NCI-H2227 (cell line): ENCODE results near the gene BLVRB.
A peak's percentile ranks its signal among the peaks of the same experiment; 100 is the strongest.

Source experiments
- DNase-seq: peaks from one replicate; lab custom pipeline; 2025; ENCODE audit not compliant: unreplicated experiment; lab: John Stamatoyannopoulos, UW

The BLVRB gene

DNA sequence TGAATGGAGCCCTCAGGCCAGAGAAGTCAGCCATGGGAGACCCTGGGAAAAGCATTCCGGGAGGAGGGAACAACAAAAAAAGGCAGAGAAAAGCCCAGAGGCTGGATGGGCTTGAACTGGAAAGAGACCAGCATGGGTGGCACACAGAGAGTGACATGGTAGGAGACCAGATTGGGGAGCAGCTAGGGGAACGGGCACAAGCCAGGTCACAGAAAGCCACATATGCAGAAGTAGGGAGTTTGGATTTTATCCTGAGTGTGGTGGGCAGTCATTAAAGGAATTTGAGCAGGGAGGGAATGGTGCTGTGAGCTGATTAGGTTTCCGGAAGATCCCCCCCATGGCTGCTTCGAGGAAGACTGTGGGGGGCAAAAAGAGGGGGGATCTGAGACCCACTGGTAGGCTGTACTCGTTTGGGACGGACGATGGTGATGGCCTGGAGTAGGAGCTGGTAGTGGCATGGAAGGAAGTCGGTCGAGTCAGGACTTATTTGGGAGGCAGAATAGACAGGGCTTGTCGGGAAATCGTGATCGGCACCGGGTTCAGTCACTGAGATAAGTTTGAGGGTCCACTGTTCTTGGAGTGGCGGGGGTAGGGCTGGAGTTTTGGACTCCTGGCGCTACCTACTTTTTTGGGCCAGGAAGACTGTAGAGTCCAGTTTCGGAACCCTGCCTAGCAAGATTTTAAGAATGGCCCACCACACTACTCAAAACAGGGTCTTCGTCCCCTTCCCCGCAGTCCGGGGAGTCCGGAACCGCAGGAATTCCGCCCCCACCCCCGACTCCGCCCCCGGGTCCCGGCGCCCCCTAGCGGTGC lies 40.7 kb downstream of the BLVRB start:
- DNase-seq: no peak

DNA sequence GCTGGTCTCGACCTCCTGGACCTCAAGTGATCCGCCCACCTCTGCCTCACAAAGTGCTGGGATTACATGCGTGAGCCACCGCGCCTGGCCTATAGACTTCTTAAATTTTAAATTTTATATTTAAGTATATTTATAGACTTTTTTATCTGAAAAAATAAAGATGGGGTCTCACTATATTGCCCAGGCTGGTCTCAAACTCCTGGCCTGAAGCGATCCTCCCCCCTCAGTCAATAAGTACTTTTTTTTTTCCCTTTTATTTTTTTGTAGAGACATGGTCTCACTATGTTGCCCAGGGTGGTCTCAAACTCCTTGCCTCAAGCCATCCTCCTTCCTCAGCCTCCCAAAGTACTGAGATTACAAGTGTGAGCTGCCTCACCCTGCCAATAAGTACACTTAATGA lies 41.6 kb downstream of the BLVRB start:
- no peak for DNase-seq

DNA sequence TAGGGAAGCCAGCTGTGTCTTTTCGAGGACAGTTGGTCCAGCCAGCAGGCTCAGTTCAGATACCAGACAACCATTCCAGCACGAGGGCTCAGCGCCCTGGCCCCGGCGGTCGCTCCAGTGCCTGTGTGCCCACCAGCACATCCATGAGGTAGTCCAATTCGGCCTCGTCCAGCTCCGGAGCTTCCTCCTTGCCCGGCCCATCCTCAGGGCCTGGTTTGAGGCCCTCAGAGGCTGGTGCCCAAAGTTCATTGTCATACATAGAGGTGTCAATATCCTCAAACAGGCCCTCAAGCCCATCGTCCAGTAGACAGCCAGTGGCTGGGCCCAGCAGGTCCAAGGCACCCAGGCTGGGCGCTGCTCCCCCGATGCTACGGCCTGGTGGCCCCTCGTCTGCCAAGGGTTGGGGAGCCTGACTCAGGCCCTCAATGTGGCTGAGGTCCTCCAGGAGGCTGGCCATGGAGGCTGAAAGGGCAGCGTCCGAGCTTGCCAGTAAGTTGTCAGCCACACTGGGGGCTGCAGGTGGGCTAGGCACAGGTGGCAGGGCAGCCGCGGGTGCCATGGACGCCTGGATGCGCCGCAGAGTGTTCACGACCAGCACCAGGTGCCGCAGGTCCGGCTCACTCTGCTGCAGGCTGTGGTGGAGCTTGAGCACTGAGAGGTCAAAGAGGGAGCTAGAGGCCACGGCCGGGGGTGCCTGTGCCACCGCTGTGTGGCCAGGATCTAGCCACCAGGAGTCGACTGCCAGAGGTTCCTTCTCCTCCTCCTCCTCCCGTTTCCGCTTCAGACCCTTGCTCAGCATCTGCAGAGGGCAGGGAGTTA lies 42.6 kb downstream of the BLVRB start:
- DNase-seq: no peak

DNA sequence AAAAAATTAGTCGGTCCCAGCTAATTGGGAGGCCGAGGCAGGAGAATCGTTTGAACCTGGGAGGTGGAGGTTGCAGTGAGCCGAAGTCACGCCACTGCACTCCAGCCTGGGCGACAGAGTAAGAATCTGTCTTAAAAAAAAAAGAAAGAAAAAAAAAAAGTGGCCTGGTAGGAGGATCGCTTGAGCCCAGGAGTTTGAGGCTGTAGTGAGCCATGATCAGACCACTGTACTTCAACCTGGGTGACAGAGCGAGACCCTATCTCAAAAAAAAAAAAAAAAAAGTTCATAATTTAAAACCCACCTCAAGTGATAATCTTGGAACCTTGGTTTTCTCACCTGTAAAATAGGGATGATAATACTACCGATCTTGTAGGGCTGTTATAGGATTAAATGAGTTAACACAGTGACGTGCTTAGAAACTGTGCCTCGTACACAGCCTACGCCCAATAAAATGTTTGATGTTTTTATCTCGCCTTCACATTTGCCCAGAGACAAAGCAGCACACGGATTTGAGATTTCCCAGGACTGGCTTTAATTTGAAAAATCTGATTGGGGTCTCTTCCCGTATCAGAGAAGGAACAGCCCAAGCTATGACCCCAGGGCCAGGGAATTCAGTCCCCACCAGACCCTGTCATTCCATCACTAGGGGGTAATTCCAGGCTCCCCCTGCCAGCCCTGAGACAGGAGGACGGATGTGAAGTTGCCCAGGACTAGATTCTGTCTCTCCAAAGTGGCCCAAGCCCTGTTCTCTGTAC lies 43.4 kb downstream of the BLVRB start:
- no peak for DNase-seq

DNA sequence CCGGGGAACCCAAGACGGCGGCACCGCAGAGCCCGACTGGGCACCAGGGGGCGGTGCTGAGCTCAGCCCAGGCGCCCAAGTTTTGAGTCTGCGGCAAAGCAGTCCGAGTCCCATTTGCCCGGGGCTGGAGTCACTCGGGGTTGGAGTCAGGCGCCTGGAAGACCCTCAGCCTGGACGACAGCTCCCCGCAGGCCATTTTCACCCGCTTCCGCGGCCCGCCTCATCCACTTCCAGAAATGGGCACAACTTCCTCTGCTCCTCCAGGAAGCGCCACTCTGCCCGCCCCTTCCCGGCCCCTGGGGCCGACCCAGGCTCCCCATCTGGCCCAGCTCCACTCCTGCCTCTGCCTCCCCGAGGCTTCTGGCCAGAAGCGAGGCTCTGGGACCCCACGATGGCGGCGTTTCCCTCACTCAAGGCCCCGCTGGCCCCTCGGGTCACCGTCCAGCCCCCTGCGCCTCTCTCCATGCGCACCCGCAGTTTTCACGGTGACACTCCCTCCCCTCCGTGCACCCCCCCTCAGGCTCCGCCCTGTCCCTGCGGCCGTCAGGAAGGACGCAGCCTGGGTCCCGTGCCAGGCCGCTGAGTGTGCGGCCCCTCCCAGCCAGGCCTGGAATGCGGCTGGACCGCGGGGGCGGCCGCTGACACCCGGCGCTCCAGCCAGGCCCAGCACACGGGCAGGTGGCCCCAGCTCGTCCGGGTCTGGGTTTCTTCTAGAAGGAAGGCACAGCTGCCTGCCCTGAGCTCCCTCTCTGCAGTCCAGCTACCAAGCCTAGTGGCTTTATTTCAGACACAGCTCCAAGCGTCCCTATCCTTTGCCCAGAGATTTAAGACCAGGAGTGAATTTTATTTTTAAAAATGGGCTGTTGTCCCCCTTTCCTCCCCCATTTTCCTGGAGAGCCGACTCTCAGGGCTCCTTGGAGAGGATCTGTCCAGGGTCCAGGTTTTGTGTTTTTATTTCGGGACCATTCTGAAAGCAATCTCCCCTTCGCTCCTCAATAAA lies 44.5 kb downstream of the BLVRB start:
- DNase-seq: peak; percentile 96

DNA sequence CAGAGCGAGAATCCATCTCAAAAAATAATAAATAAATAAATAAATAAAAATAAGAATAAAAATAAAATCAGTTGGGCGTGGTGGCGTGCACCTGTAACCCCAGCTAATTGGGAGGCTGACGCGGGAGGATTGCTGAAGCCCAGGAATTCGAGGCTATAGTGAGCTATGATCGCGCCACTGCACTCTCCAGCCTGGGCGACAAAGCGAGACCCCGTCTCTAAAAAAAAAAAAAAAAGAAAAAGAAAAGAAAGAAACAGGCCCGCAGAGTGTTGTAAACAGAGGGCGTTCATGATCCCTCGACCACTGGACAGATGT lies 45.1 kb downstream of the BLVRB start:
- no peak for DNase-seq

DNA sequence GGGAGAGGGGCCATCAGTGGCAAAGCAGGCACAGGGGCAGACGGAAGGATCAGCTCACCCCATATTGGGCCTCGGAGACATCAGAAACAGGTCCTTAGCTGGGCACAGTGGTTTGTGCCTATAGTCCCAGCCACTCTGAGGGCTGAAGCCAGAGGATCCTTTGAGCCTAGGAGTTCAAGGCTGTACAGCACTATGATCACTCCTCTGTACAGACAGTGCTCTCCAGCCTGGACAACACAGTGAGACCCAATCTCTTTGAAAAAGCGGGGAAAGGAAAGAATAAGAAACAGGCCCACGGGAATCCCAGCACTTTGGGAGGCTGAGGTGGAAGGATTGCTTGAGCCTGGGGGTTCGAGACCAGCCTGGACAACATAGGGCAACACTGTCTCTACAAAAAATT lies 45.8 kb downstream of the BLVRB start:
- no peak for DNase-seq

DNA sequence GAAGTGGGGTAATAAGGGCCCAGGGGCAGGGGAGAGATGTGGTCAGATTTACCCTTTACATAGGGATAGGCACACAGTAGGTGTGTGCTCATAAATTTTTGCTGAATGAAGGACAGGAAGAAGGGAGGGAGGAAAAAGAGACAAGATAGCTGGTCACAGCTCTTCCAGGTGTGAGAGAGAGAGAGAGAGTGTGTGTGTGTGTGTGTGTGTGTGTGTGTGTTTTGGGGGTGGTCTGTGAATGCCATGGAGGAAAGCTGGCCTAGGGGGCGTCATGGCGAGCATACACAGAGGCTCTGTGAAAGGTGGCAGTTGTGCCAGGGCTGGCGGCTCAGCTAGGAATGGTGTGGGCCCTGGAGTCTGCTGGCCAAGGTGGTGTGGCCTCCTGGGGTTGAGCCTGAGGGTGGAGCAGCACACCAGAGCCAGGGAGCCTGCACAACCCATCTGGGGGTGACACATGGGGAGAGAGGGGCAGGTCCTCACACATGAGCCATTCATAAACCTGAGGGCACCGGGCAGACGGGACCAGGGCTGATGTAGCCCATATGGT lies 46.4 kb downstream of the BLVRB start:
- DNase-seq: no peak

DNA sequence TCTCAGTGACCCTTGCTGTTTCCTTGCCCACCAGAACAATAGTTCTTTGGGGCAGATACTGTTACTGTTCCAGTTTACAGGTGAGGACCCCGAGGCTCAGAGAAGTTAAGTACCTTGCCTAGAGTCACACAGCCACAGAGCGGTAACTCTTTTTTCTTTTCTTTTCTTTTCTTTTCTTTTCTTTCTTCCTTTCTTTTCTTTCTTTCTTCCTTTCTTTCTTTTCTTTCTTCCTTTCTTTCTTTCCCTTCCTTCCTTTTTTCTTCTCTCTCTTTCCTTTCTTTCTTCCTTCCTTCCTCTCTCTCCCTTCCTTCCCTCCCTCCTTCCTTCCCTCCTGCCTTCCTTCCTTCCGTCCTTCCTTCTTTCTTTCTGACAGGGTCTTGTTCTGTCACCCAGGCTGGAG lies 47.5 kb downstream of the BLVRB start:
- DNase-seq: no peak

DNA sequence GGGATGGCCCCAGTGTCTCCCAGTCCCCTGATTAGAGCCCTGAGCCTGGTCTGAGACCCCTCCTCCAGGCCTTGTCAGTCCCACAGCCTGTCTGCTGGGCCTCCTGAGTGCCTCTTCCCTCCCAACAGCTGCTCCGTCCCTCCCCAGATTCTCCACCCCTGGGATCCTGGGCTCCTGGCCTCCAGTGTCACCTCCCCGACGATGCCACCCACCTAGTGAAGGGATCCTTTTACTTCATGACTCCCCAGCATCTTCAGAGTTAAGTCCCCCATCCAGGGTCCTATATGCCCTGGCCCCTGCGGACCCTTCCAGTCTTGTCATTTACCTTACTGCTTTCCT lies 47.9 kb downstream of the BLVRB start:
- DNase-seq: no peak

DNA sequence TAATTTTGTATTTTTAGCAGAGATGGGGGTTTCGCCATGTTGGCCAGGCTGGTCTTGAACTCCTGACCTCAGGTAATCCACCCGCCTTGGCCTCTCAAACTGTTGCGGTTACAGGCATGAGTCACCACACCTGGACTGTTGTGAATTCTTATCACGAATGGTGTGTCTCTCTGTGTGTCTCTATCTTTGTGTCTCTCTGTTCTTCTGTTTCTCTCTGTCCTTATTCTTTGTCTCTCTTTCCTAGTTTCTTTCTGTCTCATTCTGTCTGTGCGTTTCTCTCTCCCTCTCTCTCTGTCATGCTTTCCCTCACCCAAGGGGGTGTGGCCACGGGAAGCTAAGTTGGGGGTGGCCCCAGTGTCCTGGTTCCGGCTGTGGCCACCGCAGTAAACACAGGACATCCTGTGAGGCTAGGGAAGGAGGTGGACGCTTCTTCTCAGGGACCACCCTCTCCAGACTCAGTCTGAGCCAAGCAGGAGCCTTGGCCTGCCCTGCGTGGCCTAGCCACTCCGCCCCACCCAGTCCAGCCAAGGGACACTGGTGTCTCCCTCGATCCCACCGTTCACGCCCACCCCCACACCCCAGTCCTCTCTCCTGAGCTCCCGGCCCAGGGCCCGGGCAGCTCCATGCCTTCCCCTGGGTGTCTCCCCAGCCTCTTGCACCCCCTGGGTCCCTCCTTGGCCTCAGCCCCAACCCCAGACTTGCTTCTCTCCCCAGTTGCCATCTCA lies 48.5 kb downstream of the BLVRB start:
- DNase-seq: peak; percentile 54

DNA sequence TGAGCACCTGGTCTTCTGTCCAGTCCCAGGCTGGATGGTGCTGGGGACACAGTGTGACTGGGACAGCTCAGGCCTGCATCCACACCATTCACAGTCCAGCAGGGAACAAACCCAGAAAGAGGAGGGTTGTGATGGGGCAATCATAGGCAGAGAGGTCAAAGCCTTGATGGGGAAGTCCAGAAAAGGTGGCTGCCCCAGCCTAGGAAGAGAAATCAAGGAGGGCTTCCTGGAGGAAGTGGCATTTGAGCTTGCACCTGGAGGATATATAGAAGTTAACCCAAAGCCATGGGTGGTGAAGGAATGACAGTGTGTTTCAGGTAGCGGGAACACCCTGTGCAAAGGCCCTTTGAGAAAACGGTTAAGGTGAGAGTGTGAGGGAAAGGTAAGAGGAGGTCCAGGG lies 49.8 kb downstream of the BLVRB start:
- no peak for DNase-seq

DNA sequence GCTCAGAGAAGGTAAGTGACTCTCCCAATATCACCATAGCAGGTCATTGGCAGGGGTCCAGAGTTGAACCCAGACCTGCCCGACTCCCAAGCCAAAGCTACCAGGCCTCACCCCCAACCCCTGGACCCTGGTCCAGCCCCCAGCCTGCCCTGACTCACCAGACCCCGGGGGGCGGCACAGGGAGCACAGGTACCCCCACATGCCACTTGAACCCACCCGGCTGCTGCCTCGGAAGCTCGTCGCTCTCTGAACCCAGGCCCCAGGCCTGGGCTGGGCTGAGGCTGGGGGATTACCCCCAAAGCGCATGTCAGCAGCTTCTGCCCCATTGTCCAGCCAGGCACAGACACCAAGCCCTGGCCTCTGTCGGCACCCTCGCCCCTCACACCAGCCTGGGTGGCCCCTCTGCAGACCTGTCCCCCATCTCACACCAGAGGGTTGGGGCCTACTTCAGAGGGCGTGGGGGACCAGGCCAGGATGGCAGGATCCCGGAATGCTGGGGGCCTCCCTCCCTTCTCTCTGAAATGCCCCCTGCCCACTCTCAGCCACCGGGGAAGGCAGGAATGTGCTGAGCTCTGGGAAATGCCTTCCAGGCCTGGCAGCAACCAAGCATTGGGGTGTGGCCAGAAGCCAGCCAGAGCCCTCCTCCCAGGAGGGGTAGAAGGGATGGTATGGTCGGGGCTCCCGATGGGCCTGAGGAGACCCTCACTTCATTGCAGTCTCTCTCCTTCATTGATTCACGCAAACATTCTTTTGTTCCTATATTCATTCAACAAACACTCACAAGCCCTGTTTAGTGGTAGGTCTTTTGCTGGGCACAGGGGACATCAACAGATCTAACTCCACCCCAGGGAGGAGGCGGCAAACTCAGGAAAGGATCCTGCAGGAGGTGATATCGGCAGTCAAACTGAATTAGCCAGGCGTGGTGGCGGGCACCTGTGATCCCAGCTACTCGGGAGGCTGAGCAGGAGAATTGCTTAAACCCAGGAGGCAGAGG lies 50.7 kb downstream of the BLVRB start:
- DNase-seq: no peak

DNA sequence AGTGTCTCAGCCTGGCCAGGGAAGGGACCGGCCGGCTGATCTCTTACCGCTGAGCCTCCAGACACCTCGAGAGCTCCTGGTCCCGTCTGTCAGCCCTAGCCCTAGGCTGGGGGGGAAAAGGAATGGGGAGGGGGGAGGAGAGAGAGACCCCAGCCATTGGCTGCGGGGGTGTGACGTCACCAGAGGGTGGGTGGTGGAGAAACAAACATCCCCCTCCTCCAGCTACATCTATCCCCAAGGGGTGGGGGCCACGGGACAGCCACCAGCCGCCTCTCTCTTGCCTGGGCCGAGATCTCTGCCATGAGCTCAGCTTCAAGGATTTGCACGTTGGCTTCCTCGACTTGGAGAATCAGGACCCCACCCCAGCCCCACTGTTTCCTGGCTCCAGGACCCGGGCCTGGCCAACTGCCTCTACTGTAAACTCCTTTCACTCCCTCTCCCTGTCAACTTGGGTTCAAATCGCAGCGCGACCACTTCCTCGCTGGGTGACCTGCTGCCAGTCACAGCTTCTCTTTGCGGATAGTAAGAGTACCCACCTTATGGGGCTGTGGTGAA lies 52.2 kb downstream of the BLVRB start, which contains the start of gene PRX:
Gene PRX, minus strand, starts transcription at position 88 of the 555 bp plus-strand sequence. CDS start 5,446 bp downstream, outside the sequence.
- peak; percentile 79 for DNase-seq

DNA sequence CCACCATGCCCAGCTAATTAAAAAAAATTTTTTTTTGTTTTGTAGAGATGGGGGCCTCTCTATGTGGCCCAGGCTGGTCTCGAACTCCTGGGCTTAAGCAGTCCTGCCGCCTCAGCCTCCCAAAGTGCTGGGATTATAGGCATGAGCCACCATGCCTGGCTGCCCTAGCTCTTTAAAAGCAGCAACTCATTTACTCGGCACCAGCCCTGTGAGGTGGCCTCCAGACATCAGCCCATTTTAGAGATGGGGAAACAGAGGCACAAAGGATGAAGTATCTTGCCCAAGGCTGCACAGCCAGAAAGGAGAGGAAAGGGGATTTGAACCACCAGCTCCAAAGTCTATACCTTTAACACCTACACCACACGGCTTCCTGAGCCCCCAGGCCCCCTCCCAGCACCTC lies 52.7 kb downstream of the BLVRB start:
- DNase-seq: no peak

DNA sequence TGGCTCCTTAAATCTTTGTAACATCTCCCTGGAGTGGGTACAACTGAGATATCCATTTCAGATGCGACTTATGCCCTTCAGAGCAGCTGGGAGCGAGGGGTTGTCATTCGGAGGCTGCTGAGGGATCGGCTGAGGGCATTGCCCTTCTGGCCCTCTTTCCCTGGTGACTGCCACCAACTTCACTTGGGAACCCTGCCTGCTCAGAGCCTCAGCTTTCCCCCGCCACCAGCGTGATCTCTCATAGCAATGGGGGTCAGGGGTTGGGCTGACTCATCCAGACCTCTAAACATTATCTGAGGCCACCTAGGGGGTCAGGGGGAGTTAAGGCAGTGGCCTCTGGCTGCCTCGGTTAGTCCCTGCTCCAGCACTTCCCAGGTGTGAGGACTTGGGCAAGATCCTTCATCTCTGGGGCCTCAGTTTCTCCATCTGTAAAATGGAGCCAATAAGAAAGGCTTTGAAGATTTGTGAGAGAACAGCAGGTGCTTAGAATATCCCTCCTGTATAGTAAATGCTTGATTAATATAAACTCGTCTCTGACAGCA lies 53.5 kb downstream of the BLVRB start:
- DNase-seq: no peak

DNA sequence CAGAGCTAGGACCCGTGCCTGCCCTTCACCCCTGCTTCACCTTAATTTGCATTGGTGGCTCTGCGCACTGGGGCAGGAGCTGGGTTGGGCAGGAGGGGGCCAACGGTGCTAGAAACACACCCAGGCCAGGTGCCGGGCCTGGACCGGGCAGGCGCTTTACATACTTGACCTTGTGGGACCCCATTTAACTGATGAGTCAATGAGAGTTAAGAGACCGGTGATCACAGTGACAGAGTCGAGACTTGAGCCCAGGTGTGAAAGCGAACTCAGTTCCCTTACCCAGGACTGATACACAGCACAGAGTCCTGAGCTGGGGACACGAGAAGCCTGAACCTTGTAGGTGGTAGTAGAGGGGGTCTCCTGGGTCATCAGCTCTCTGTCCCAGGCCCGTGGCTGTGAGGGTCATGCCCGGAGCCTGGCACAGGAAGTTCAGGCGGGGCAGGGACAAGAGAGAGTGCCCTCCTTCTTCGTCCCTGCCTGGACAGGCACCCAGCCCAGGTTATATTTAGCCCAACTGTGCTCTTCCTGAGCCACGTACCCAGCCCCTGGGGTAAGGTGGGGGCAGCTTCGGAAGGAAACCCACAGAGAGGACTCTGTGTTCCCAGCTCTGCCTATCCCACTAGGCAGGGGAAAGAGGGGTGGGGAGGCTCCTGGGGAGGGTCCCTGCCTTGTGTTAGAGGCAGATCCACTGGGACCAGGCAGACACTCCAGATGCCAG lies 54.3 kb downstream of the BLVRB start:
- no peak for DNase-seq
